GM12872 (cell line): ENCODE results near the gene SLC4A11.

Experiments used
- TF ChIP-seq, protein P1 (sequence below): IDR thresholded peaks from 3 replicates; pipeline ENCODE4 v1.5.1; 2011; ENCODE audit warnings: low read depth, mild to moderate bottlenecking, low read length, moderate library complexity; ENCODE audit not compliant: insufficient read depth

Gene SLC4A11

GRCh38 chr20:3244613-3245012 lies 5.6 kb upstream of the SLC4A11 start:
- TF ChIP-seq, protein P1, sequence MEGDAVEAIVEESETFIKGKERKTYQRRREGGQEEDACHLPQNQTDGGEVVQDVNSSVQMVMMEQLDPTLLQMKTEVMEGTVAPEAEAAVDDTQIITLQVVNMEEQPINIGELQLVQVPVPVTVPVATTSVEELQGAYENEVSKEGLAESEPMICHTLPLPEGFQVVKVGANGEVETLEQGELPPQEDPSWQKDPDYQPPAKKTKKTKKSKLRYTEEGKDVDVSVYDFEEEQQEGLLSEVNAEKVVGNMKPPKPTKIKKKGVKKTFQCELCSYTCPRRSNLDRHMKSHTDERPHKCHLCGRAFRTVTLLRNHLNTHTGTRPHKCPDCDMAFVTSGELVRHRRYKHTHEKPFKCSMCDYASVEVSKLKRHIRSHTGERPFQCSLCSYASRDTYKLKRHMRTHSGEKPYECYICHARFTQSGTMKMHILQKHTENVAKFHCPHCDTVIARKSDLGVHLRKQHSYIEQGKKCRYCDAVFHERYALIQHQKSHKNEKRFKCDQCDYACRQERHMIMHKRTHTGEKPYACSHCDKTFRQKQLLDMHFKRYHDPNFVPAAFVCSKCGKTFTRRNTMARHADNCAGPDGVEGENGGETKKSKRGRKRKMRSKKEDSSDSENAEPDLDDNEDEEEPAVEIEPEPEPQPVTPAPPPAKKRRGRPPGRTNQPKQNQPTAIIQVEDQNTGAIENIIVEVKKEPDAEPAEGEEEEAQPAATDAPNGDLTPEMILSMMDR = no peak

GRCh38 chr20:3243718-3244358 lies 4.8 kb upstream of the SLC4A11 start:
- TF ChIP-seq, protein P1 = no peak

- TF ChIP-seq, protein P1 = no peak
Measured at GRCh38 chr20:3242172-3242692, 3.2 kb upstream of the SLC4A11 start.

DNA sequence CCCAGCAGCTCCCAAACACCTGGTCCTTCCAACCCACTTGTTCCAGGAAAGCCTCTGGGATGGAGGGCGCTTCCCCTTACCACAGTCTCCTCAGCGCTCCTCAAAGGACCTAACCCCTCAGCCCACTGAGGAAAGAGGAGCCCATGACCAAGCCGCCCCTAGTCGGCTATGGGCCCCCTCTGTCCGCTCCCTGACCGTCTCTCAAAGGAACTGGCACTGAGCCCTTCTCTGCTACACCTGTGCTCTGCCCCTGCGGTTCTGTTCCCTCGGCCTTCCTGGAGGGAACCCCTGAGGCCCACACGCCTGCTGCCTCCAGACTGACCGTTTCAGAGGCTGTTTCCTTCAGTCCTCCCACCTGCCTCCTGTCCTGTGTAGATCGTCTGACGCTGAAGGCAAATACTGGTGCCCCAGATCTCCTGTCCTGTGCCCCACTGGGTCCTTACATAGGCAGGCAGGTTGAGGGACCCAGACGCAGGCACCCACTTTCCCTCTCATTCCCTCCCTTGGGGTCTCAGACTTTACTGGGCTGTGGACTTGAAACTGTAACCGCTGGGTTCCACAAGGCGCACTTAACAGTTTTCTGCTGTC lies 1.9 kb upstream of the SLC4A11 start:
- TF ChIP-seq, protein P1 = no peak

DNA sequence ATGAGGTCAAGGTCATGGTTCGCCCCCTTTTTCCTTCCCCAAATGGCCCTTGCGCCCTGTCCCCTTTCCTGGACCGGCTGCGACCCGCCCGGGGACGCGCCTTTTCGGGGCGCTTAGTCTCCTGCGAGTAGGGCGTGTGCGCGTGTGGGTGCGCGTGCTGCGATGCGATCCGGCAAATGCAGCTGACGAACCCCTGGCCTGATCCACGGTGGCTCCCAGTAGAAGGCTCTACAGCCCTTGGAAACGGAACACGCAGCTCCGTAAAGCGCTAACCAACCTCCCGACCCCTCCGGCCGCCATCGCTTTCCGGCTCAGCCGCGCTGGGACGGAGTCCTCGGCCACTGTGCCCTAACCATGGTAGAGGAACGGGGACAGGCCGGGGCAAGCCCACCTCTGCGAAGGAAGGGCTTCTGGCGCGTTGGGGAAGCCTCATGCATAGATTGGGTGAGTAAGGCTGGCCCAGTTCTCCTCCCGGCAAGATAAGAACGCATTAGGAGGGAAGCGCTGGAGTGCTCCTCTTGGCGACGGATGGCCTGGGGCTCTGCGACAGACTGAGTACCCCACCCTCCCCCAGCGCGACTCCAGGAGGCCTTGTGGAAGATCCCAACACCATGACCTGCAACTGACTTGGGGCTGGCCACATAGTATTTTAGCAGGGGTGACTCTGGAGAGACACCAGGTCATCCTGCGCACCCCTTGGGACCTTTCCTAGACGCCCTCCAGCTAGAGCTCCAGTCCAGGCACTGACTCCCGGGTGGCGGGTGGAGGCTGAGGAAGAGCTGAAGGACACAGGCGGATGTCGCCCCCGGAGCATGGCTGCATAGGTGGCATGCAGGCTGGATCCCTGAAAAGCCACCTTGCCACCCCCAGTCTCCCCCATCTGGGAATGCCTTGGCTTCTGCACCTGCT lies 1.1 kb upstream of the SLC4A11 start:
- TF ChIP-seq, protein P1 = no peak

- TF ChIP-seq, protein P1 = no peak
Measured at GRCh38 chr20:3238616-3239025, 369 bp downstream of the SLC4A11 start.
